AG04450 (cell line): ENCODE measurements around the gene TDRD9. TPM values are rescaled to one million over a fixed set of nuclear protein-coding genes. Genes with fewer than 3 reads are reported as not detected.

ENCODE experiments used
- CTCF ChIA-PET: fragments of 300-600, 350-600 bp; formaldehyde crosslinking; extraction: SDS; loops from one replicate; lab custom pipeline; 2022; ENCODE audit warnings: antibody characterized with exemption, inconsistent platforms; lab: Charles Lee
- POLR2A ChIA-PET: fragments of 350-600 bp; formaldehyde crosslinking; extraction: SDS; loops from one replicate; lab custom pipeline; 2021; ENCODE audit warnings: antibody characterized with exemption, inconsistent platforms; lab: Yijun Ruan, JAX
- DNase-seq: peaks from one replicate; pipeline ENCODE4 v3.0.0-alpha.2; 2011; ENCODE audit warnings: low read depth, low spot score
- H3K27ac ChIP-seq: one replicate; pipeline ENCODE4 v1.5.1; 2012; ENCODE audit warnings: low read depth, low read length, control low read depth
- H3K27me3 ChIP-seq: one replicate; pipeline ENCODE4 v1.6.0; 2012; ENCODE audit warnings: low read length; ENCODE audit not compliant: control insufficient read depth, insufficient read depth
- H3K4me3 ChIP-seq: 2 replicates; pipeline ENCODE4 v1.5.1; 2011; ENCODE audit warnings: mild to moderate bottlenecking, low read depth, low read length, control low read depth
- H3K9me3 ChIP-seq: 2 replicates; pipeline ENCODE4 v1.5.1; 2012; ENCODE audit warnings: low read length; ENCODE audit not compliant: control insufficient read depth, insufficient read depth
- polyA plus RNA-seq: library from polyadenylated mRNA; depleted of rRNA; stranded (reverse); fragments of >200 nt; gene quantifications from 2 replicates; pipeline ENCODE4 v1.2.3, GENCODE V29; 2011
- TF ChIP-seq, protein P1 (sequence below): IDR thresholded peaks from 2 replicates; pipeline ENCODE4 v1.5.1; 2011; ENCODE audit warnings: low read depth, low read length, control low read depth, inconsistent platforms

TDRD9 gene
- polyA plus RNA-seq, 1 experiment = 0.05 TPM

DNA sequence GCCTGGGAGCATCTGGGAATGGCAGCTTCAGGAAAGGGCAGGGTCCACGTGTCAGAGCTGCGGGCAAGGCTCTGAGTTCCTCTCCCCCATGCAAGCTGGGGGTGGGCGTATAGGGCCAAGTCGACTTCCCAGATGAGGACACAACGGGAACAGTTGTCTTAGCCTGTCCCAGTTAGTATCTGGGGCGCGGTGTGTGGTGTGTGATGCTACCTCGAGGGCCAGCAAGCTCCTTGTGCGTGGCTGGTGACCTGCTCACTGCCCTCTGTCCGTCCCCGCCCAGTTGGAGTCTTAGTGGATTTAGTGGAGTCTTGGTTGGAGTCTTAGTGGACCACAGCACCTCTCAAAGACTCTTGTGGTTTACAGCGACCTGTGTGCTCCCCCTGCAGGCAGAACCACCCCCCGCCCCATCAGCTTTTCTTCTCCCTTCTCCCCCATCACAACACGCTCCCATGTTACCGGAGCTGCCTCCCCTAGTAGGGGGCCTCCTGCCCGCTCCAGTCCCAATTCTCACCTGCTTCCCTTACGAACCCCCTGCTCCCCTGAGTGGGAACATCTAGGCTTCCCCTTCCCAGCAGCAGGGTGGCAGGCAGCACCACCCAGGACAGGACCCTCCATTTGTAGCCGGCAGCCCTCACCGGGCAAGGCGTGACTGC, 165.9 kb downstream of the TDRD9 start:
- Histone ChIP-seq H3K4me3 (no peak overlapping the region), H3K9me3 (peaks cover 8% of the 10 kb centered on the region; the same call in 1 of the 2 replicates), H3K27ac (no peak overlapping the region), H3K27me3 (no peaks in the 10 kb centered on the region)
- ChIA-PET CTCF (no interaction called here), POLR2A (no interaction called here)
- DNase-seq = no peak
- TF ChIP-seq, protein P1, sequence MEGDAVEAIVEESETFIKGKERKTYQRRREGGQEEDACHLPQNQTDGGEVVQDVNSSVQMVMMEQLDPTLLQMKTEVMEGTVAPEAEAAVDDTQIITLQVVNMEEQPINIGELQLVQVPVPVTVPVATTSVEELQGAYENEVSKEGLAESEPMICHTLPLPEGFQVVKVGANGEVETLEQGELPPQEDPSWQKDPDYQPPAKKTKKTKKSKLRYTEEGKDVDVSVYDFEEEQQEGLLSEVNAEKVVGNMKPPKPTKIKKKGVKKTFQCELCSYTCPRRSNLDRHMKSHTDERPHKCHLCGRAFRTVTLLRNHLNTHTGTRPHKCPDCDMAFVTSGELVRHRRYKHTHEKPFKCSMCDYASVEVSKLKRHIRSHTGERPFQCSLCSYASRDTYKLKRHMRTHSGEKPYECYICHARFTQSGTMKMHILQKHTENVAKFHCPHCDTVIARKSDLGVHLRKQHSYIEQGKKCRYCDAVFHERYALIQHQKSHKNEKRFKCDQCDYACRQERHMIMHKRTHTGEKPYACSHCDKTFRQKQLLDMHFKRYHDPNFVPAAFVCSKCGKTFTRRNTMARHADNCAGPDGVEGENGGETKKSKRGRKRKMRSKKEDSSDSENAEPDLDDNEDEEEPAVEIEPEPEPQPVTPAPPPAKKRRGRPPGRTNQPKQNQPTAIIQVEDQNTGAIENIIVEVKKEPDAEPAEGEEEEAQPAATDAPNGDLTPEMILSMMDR = no peak

DNA sequence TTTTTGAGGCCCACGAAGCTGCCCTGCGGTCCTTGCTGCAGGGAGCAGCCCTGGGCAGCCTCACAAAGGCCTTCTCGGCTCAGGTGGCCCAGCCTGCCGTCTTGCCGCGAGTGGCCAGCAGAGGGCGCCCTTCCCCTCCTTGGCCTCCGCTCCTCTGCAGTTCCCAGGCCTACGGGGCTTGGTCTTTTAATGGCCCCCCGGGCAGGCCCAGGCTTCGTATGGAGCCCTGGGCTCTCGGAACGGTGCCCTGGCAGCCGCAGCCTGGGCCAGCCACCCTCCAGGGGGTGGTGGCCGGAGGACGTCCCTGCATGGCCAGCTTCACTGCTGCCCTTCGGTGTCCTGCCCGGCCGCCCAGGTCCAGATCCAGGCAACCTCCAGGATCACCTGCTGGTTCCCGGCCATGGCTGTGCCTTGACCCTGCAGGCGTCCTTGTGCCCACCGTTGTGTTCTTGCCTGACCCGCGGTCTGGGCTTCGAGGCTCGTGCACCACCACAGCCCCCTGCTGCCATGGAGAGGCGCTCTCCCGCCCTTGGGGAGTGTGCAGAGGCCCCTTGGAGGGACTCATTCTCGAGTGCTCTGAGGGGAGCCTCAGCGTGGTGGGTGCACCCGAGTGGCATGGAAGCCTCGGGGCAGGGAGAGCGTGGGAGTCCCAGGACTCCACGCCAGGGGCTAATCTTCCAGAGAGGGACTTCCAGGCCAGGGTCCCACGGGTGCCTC, 166.6 kb downstream of the TDRD9 start:
- ChIA-PET CTCF (no interaction called here), POLR2A (no interaction called here)
- TF ChIP-seq, protein P1 = peak; percentile 57
- H3K27ac ChIP-seq = no peak overlapping the region
- peaks cover 8% of the 10 kb centered on the region; the same call in 1 of the 2 replicates for H3K9me3 ChIP-seq
- no peak for DNase-seq
- no peaks in the 10 kb centered on the region for H3K27me3 ChIP-seq
- H3K4me3 ChIP-seq = no peak overlapping the region

- Histone ChIP-seq H3K4me3 (no peak overlapping the region), H3K27me3 (no peaks in the 10 kb centered on the region), H3K9me3 (peaks cover 4% of the 10 kb centered on the region; the same call in 1 of the 2 replicates), H3K27ac (no peak overlapping the region)
- ChIA-PET POLR2A (no interaction called here), CTCF (no interaction called here)
- TF ChIP-seq, protein P1 = no peak
- no peak for DNase-seq
Measured at GRCh38 chr14:104095426-104096310, 167.4 kb downstream of the TDRD9 start.

GRCh38 chr14:104096318-104096717, 168.1 kb downstream of the TDRD9 start:
- TF ChIP-seq, protein P1 = no peak
- Histone ChIP-seq H3K4me3 (no peak overlapping the region), H3K9me3 (peaks cover 4% of the 10 kb centered on the region; the same call in 1 of the 2 replicates), H3K27me3 (no peaks in the 10 kb centered on the region), H3K27ac (no peak overlapping the region)
- ChIA-PET POLR2A (no interaction called here), CTCF (no interaction called here)
- DNase-seq = no peak
